GM18520 (cell line): ENCODE results near the gene SFMBT2.

Source experiments
- ATAC-seq: cut with Tn5 transposase; IDR thresholded peaks from one replicate; pipeline ENCODE4 v1.9.1; 2021; ENCODE audit not compliant: unreplicated experiment

The SFMBT2 gene

DNA sequence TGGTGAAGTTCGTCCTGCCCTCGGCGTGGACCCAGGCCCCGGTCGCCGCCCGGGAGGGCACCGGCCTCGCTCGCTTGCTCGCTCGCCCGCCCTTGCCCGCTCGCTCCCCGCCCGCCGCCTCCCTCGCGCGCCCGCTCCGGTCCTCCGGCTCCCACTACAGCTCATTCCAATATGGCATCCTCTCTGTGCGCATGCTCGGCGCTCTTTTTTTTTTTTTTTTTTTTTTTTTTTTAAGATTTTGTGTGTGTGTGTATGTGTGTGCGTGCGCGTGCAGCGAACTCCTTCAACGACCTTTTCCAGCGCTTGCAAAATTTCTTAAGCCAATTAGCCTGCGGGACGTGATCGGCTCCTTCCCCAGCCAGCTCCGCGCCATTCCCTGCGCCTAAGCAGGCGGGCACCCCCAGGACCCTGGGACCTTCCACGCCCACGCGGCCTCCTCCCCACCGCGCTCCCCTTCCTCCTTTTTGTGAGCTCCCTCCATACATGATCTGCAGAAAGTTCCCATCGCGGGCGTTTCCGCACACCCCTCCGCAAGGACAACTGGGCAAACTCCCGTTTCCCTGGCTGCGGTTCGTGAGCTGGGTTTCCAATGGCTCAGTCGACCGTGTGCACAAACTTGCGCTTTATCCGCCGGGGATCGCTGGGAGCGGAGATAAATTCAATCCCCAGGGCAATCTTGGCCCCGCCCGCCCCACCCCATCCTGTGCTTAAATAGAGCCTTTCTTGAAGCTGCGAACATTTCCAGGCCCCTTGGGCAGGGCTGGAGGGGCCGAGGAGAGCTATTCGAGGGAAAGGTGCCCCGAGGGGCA, at the start of gene SFMBT2:
TSS of gene SFMBT2 (minus strand) at position 173 of the 809 bp plus-strand sequence. CDS start 29,136 bp downstream, outside the sequence.
- ATAC-seq, result no peak

GRCh38 chr10:7460006-7460405, 49.2 kb upstream of the SFMBT2 start:
- no peak for ATAC-seq

DNA sequence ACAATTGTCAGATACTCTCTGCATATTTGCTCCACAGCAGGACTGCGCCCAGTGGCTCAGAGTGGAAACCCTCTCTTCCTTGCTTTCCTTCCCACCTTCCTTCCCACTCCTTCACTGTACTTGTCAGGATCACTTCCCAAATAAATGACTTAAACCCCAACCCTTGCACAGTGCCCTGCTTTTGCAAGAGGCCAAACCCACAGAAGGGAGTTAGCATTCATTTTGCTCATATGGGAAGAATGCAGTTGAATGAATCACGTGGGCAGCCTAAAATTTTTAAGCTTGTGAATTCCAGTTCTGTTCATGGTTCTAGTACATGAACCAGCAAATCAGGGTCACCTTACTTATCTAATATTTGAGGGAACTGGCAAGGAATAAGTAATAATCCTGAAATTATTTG, 47.7 kb upstream of the SFMBT2 start:
- no peak for ATAC-seq

GRCh38 chr10:7457478-7458316, 46.9 kb upstream of the SFMBT2 start:
- ATAC-seq, result peak; percentile 73

GRCh38 chr10:7449063-7449695, 38.3 kb upstream of the SFMBT2 start:
- no peak for ATAC-seq

- ATAC-seq, result peak; percentile 92
These were observed 34.8 kb upstream of the SFMBT2 start for GRCh38 chr10:7445474-7446185.

GRCh38 chr10:7444551-7445121, 33.8 kb upstream of the SFMBT2 start:
- ATAC-seq, result no peak

DNA sequence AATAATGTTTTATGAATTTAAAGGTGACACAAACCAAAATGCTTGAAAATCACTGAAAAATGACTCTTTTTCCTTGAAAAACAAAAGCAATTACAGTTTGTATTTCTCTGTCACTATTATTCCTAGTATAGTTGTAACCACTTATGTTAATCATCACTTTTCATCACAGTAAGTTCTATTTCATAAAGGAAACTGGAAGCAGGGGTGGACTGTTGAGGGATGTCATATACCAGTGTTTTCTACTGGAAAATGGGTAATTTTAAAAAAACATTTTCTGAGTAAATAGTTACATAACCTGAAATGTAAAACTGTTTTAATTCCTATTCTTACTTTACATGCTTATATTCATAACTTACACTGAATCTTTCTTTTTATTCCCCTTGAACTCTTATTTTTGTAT, 32.2 kb upstream of the SFMBT2 start:
- no peak for ATAC-seq

DNA sequence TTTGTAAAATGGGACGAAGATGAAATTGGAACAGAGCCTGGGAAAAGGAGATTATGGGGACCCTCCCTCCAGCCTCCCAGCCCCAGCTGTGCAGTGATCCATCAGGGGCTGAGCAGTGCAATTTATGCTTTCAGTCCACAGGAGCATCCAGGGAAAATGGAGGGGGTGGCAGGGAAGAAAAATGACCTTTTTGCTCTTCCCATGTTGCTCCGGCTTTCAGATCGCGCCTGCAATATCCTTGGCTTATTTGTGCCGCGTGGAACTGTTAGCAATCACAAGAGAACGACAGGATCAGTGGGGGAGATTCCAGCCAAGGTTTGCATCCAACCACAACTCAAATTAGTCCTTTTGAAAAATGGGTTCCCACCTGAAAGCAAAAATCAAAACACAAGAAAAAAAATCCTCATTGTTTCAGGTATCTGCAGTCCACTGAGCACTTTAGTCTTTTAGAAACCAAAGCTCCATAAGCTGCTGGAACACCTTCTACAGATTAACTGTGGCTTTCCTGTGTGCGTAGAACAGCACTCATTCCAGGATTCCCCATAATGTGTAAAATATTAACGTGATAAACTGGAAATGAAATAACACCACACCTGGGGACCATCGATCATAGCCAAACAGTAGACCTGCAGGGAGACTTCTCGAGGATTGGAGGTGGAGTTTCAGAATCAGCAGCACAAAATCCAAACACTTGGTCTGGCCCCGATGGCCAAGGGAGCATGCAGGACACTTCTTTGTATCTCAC, 30.7 kb upstream of the SFMBT2 start:
- no peak for ATAC-seq

GRCh38 chr10:7439696-7440095, 28.9 kb upstream of the SFMBT2 start:
- ATAC-seq, result no peak

- ATAC-seq, result no peak
These were observed 27.6 kb upstream of the SFMBT2 start for GRCh38 chr10:7438196-7438986.

DNA sequence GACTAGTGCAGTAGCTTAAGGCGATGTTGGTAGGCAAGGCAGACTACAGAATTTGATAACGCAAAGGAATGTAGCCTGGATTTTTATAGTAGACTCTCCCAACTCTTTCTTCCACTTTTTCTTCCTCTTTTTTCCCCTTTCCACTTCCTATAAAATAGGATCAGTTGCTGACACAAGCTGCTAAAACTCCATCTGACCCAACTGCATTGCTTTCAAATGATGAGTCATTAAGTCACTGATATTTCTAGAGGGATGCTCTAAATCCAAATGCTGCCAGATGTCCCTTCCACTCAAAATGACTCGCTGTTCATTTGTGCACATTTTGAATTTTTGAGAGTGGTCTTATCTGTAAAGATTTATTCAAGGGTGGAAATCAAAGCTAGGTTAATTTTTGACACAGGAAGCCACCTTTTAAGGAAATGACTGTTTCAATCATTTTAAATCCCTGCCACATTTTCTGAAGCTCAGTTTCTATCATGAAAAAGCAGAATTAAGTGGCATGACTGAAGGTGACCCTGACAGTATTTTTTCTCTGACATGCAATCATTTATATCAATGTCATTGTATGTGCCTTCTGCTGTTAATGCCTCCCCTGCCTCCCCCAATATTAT, 25.8 kb upstream of the SFMBT2 start:
- ATAC-seq, result no peak

- ATAC-seq, result no peak
These were observed 24.8 kb upstream of the SFMBT2 start for GRCh38 chr10:7435674-7436073.

- ATAC-seq, result no peak
These were observed 23.5 kb upstream of the SFMBT2 start for GRCh38 chr10:7434378-7434777.

DNA sequence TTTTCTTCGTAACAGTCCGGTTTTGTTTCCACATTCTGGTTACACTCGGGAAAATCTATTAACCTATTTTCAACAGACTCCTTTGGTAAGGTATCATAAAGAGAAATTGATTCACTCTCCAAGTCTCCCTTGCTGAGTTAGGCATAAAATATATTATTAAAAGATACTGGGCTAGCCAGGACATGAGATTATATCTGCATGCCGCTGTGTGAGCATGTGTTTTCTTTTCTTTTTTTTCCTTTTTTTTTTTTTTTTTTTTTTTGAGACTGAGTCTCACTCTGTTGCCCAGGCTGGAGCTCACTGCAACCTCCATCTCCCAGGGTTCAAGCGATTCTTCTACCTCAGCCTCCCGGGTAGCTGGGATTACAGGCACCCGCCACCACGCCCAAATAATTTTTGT, 23.0 kb upstream of the SFMBT2 start:
- no peak for ATAC-seq

GRCh38 chr10:7432884-7433726, 22.3 kb upstream of the SFMBT2 start:
- ATAC-seq, result no peak

GRCh38 chr10:7428673-7429350, 18.0 kb upstream of the SFMBT2 start:
- ATAC-seq, result no peak
